K562 (cell line): ENCODE results near the gene CBL. TPM values are rescaled to one million over a fixed set of nuclear protein-coding genes. Genes with fewer than 3 reads are reported as not detected.

ENCODE experiments used
- AFF1 ChIP-seq, 2 experiments: fragments of 450-650 bp; IDR thresholded peaks; 2 replicates each; pipeline ENCODE4 v1.6.1; 2018; ENCODE audit warnings: mild to moderate bottlenecking in 2 of 2, low read depth in 1 of 2; ENCODE audit not compliant: partially characterized antibody in 2 of 2
- ATF2 ChIP-seq: sonication (generic); formaldehyde crosslinking; IDR thresholded peaks from 2 replicates; pipeline ENCODE4 v1.8.1; 2022; ENCODE audit warnings: missing genetic modification reagents
- BCL6 ChIP-seq: fragments of 250-450 bp; sonication (Bioruptor Pico); IDR thresholded peaks from 2 replicates; pipeline ENCODE4 v1.4.0; 2020
- CHD4 ChIP-seq: fragments of 200-600 bp; sonication (generic); IDR thresholded peaks from 3 replicates; pipeline ENCODE4 v1.6.1; 2012; ENCODE audit warnings: low read depth, mild to moderate bottlenecking, mixed read lengths, low read length, inconsistent platforms; ENCODE audit not compliant: insufficient read depth, insufficient replicate concordance, poor library complexity, severe bottlenecking
- FOS ChIP-seq: IDR thresholded peaks from 3 replicates; pipeline ENCODE4 v1.6.1; 2011; ENCODE audit not compliant: insufficient read length; ENCODE audit errors: extremely low read depth
- KLF10 ChIP-seq: fragments of 250-450 bp; sonication (Bioruptor Pico); IDR thresholded peaks from 2 replicates; pipeline ENCODE4 v1.6.1; 2021; ENCODE audit warnings: matching md5 sums
- PBX2 ChIP-seq, 2 experiments: IDR thresholded peaks in 1 of 2; conservative IDR thresholded peaks in 1 of 2; 2 replicates each; pipeline ENCODE4 v1.6.1; 2016; ENCODE audit warnings: low read depth in 2 of 2, mild to moderate bottlenecking in 1 of 2, missing compliant biosample characterization in 1 of 2, missing genetic modification characterization in 1 of 2, moderate library complexity in 1 of 2
- polyA plus RNA-seq, 8 experiments: library from polyadenylated mRNA; depleted of rRNA in 4 of 8; stranded (reverse) in 5 of 8; unstranded in 3 of 8; fragments of >200 nt; fragmentation: Nextera tagmentation in 2 of 8; fragmentation: Illumina TruSeq in 1 of 8; extraction: Ambion mirVana in 2 of 8; extraction: Trizol in 1 of 8; gene quantifications; 2 replicates each; pipeline versions ENCODE4 v1.2.1 to v1.2.3, GENCODE V29; 2011 to 2014; ENCODE audit warnings: inconsistent platforms in 1 of 8, missing spikeins in 1 of 8
- total RNA-seq, 7 experiments: library from RNA; depleted of rRNA in 6 of 7; stranded (reverse); fragments of >200 nt in 6 of 7; fragmentation: Illumina TruSeq in 2 of 7; extraction: Trizol in 2 of 7; gene quantifications; 2 replicates each; pipeline versions ENCODE4 v1.2.1 to v1.2.3, GENCODE V29; 2011 to 2021; ENCODE audit warnings: low replicate concordance in 1 of 7
- TF ChIP-seq, protein P1 (sequence below): fragments of 450-650 bp; IDR thresholded peaks from 2 replicates; pipeline ENCODE4 v1.7.1; 2018; ENCODE audit warnings: mild to moderate bottlenecking, low read depth; ENCODE audit not compliant: partially characterized antibody
- TF ChIP-seq, protein P2 (sequence below): fragments of 450-650 bp; formaldehyde crosslinking; IDR thresholded peaks from 2 replicates; pipeline ENCODE4 v1.4.0; 2020; ENCODE audit warnings: mild to moderate bottlenecking, moderate library complexity
- TF ChIP-seq, protein P3 (sequence below): fragments of 450-650 bp; IDR thresholded peaks from 2 replicates; pipeline ENCODE4 v1.6.1; 2016

Gene CBL
- total and polyA plus RNA-seq, 9 of the 15 experiments (the other 6 are each of a cell fraction or from before 2014, with no cell fraction given) = 3.2 to 24.9 (median 9.9) TPM

DNA sequence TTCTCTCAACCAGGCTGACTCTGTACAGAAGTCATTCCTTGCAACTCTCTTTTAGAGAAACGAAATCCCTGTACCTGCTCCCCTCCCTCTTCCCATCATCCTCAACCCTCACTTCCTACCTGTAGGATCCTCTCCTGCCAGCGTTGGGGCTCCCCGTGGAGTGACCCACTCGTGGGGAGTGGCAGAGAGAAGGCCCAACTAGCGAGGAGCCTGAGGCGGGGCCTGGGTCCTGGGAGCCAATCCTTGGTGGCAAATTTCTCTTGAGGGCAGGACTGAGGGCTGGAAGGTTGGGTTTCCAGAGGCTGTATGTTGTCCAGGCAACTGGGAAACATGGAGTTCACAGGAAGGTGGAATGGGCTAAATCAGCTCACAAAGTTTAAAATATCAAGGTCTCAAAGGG is 10.5 kb upstream of the CBL start (continued):
- TF ChIP-seq AFF1 (IDR thresholded peaks at IDR 0.05; ENCODE audit: low read depth in 1 of 2, partially characterized antibody in 2 of 2) (no peak), FOS (peak; percentile 25), CHD4 (no peak), BCL6 (CRISPR knock-in tag) (no peak), PBX2 (CRISPR knock-in tag; IDR thresholded peaks at IDR 0.05; ENCODE audit: low read depth) (peak; percentile 49; the same call in 1 of the 2 replicates), PBX2 (tag; conservative IDR thresholded peaks at IDR 0.05; ENCODE audit: low read depth) (peak; percentile 72), ATF2 (CRISPR knock-in tag) (no peak), KLF10 (CRISPR knock-in tag) (no peak)
- TF ChIP-seq, protein P1, sequence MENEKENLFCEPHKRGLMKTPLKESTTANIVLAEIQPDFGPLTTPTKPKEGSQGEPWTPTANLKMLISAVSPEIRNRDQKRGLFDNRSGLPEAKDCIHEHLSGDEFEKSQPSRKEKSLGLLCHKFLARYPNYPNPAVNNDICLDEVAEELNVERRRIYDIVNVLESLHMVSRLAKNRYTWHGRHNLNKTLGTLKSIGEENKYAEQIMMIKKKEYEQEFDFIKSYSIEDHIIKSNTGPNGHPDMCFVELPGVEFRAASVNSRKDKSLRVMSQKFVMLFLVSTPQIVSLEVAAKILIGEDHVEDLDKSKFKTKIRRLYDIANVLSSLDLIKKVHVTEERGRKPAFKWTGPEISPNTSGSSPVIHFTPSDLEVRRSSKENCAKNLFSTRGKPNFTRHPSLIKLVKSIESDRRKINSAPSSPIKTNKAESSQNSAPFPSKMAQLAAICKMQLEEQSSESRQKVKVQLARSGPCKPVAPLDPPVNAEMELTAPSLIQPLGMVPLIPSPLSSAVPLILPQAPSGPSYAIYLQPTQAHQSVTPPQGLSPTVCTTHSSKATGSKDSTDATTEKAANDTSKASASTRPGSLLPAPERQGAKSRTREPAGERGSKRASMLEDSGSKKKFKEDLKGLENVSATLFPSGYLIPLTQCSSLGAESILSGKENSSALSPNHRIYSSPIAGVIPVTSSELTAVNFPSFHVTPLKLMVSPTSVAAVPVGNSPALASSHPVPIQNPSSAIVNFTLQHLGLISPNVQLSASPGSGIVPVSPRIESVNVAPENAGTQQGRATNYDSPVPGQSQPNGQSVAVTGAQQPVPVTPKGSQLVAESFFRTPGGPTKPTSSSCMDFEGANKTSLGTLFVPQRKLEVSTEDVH = no peak
- TF ChIP-seq, protein P2, sequence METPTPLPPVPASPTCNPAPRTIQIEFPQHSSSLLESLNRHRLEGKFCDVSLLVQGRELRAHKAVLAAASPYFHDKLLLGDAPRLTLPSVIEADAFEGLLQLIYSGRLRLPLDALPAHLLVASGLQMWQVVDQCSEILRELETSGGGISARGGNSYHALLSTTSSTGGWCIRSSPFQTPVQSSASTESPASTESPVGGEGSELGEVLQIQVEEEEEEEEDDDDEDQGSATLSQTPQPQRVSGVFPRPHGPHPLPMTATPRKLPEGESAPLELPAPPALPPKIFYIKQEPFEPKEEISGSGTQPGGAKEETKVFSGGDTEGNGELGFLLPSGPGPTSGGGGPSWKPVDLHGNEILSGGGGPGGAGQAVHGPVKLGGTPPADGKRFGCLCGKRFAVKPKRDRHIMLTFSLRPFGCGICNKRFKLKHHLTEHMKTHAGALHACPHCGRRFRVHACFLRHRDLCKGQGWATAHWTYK (CRISPR knock-in tag) = no peak
- TF ChIP-seq, protein P3, sequence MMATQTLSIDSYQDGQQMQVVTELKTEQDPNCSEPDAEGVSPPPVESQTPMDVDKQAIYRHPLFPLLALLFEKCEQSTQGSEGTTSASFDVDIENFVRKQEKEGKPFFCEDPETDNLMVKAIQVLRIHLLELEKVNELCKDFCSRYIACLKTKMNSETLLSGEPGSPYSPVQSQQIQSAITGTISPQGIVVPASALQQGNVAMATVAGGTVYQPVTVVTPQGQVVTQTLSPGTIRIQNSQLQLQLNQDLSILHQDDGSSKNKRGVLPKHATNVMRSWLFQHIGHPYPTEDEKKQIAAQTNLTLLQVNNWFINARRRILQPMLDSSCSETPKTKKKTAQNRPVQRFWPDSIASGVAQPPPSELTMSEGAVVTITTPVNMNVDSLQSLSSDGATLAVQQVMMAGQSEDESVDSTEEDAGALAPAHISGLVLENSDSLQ = peak; percentile 96
